ENCODE results near the gene PIK3R1.

PIK3R1 gene

GRCh38 chr5:68243681-68244080 lies 28.1 kb downstream of the PIK3R1 start:
- Histone ChIP-seq H3K27me3 (ENCODE audit: insufficient read depth, low read length, poor library complexity) (no peaks in the 10 kb centered on the region), H3K9me3 (ENCODE audit: insufficient read depth, low read length, severe bottlenecking) (no peaks in the 10 kb centered on the region), H3K27ac (ENCODE audit: low read length) (peak overlapping the region; percentile 72), H3K4me3 (ENCODE audit: low read depth in 1 of 2, low read length in 2 of 2) (no peak overlapping the region), H3K79me2 (ENCODE audit: insufficient read depth, low read length) (peaks cover 93% of the 10 kb centered on the region), H3K4me2 (ENCODE audit: insufficient read depth, low read length) (no peak overlapping the region; the same call in 1 of the 2 replicates), H3K4me1 (ENCODE audit: insufficient read depth, low read length) (peaks cover 64% of the 10 kb centered on the region), H3K9ac (ENCODE audit: low read depth, low read length) (no peak overlapping the region), H3K36me3 (ENCODE audit: insufficient read depth, low read length) (peaks cover 16% of the 10 kb centered on the region), H2AFZ (ENCODE audit: low read depth, low read length) (no peak overlapping the region), H4K20me1 (ENCODE audit: insufficient read depth, low read length) (no peaks in the 10 kb centered on the region; the same call in 1 of the 2 replicates)
- DNase-seq = no peak
- no peak for ATAC-seq (ENCODE audit: insufficient read depth, low read depth)
- TF ChIP-seq CTCF (IDR thresholded peaks at IDR 0.05; ENCODE audit: borderline replicate concordance, extremely low read depth, low read length, poor library complexity, severe bottlenecking) (no peak), EZH2 (IDR thresholded peaks at IDR 0.05; ENCODE audit: borderline replicate concordance, low read depth, low read length, severe bottlenecking) (no peak)

- Histone ChIP-seq H3K4me1 (ENCODE audit: insufficient read depth, low read length) (peaks cover 64% of the 10 kb centered on the region), H3K27ac (ENCODE audit: low read length) (no peak overlapping the region), H4K20me1 (ENCODE audit: insufficient read depth, low read length) (peaks cover 6% of the 10 kb centered on the region; the same call in 1 of the 2 replicates), H3K4me3 (ENCODE audit: low read depth in 1 of 2, low read length in 2 of 2) (no peak overlapping the region), H3K36me3 (ENCODE audit: insufficient read depth, low read length) (peaks cover 16% of the 10 kb centered on the region), H3K4me2 (ENCODE audit: insufficient read depth, low read length) (no peak overlapping the region), H3K79me2 (ENCODE audit: insufficient read depth, low read length) (peaks cover 98% of the 10 kb centered on the region), H3K9me3 (ENCODE audit: insufficient read depth, low read length, severe bottlenecking) (no peaks in the 10 kb centered on the region), H3K27me3 (ENCODE audit: insufficient read depth, low read length, poor library complexity) (no peaks in the 10 kb centered on the region), H3K9ac (ENCODE audit: low read depth, low read length) (no peak overlapping the region), H2AFZ (ENCODE audit: low read depth, low read length) (no peak overlapping the region)
- ATAC-seq (ENCODE audit: insufficient read depth, low read depth) (no peak), DNase-seq (no peak)
- TF ChIP-seq EZH2 (IDR thresholded peaks at IDR 0.05; ENCODE audit: borderline replicate concordance, low read depth, low read length, severe bottlenecking) = no peak
- no peak for TF ChIP-seq CTCF (IDR thresholded peaks at IDR 0.05; ENCODE audit: borderline replicate concordance, extremely low read depth, low read length, poor library complexity, severe bottlenecking)
These were observed 29.8 kb downstream of the PIK3R1 start for GRCh38 chr5:68245319-68245718.

- Histone ChIP-seq H3K9ac (ENCODE audit: low read depth, low read length) (no peak overlapping the region), H3K4me3 (ENCODE audit: low read depth in 1 of 2, low read length in 2 of 2) (no peak overlapping the region), H3K9me3 (ENCODE audit: insufficient read depth, low read length, severe bottlenecking) (no peaks in the 10 kb centered on the region), H2AFZ (ENCODE audit: low read depth, low read length) (no peak overlapping the region), H3K27me3 (ENCODE audit: insufficient read depth, low read length, poor library complexity) (no peaks in the 10 kb centered on the region), H3K4me1 (ENCODE audit: insufficient read depth, low read length) (peaks cover 64% of the 10 kb centered on the region), H3K27ac (ENCODE audit: low read length) (no peak overlapping the region), H4K20me1 (ENCODE audit: insufficient read depth, low read length) (peaks cover 8% of the 10 kb centered on the region; the same call in 1 of the 2 replicates), H3K79me2 (ENCODE audit: insufficient read depth, low read length) (peaks cover 98% of the 10 kb centered on the region), H3K36me3 (ENCODE audit: insufficient read depth, low read length) (peaks cover 11% of the 10 kb centered on the region), H3K4me2 (ENCODE audit: insufficient read depth, low read length) (no peak overlapping the region)
- ATAC-seq (ENCODE audit: insufficient read depth, low read depth) (no peak), DNase-seq (no peak)
- TF ChIP-seq EZH2 (IDR thresholded peaks at IDR 0.05; ENCODE audit: borderline replicate concordance, low read depth, low read length, severe bottlenecking) (no peak), CTCF (IDR thresholded peaks at IDR 0.05; ENCODE audit: borderline replicate concordance, extremely low read depth, low read length, poor library complexity, severe bottlenecking) (peak; percentile 43)
These were observed 31.2 kb downstream of the PIK3R1 start for GRCh38 chr5:68246802-68247201.

- Histone ChIP-seq H3K79me2 (ENCODE audit: insufficient read depth, low read length) (peaks cover 98% of the 10 kb centered on the region), H2AFZ (ENCODE audit: low read depth, low read length) (no peak overlapping the region), H3K9me3 (ENCODE audit: insufficient read depth, low read length, severe bottlenecking) (no peaks in the 10 kb centered on the region), H4K20me1 (ENCODE audit: insufficient read depth, low read length) (peaks cover 13% of the 10 kb centered on the region; the same call in 1 of the 2 replicates), H3K9ac (ENCODE audit: low read depth, low read length) (no peak overlapping the region), H3K4me1 (ENCODE audit: insufficient read depth, low read length) (peaks cover 64% of the 10 kb centered on the region), H3K27ac (ENCODE audit: low read length) (no peak overlapping the region), H3K36me3 (ENCODE audit: insufficient read depth, low read length) (peaks cover 6% of the 10 kb centered on the region), H3K4me2 (ENCODE audit: insufficient read depth, low read length) (no peak overlapping the region), H3K4me3 (ENCODE audit: low read depth in 1 of 2, low read length in 2 of 2) (no peak overlapping the region), H3K27me3 (ENCODE audit: insufficient read depth, low read length, poor library complexity) (no peaks in the 10 kb centered on the region)
- TF ChIP-seq CTCF (IDR thresholded peaks at IDR 0.05; ENCODE audit: borderline replicate concordance, extremely low read depth, low read length, poor library complexity, severe bottlenecking) (no peak), EZH2 (IDR thresholded peaks at IDR 0.05; ENCODE audit: borderline replicate concordance, low read depth, low read length, severe bottlenecking) (no peak)
- ATAC-seq (ENCODE audit: insufficient read depth, low read depth) (no peak), DNase-seq (no peak)
These were observed 32.1 kb downstream of the PIK3R1 start for GRCh38 chr5:68247627-68248026.
